GM12873 (cell line): ENCODE data around the gene TFDP2.

Experiments
- TF ChIP-seq, protein P1 (sequence below): IDR thresholded peaks from 2 replicates; pipeline ENCODE4 v1.5.1; 2012; ENCODE audit warnings: low read depth, mild to moderate bottlenecking, moderate library complexity, low read length, control low read depth; ENCODE audit not compliant: insufficient read depth; ENCODE audit errors: missing control alignments

The TFDP2 gene

DNA sequence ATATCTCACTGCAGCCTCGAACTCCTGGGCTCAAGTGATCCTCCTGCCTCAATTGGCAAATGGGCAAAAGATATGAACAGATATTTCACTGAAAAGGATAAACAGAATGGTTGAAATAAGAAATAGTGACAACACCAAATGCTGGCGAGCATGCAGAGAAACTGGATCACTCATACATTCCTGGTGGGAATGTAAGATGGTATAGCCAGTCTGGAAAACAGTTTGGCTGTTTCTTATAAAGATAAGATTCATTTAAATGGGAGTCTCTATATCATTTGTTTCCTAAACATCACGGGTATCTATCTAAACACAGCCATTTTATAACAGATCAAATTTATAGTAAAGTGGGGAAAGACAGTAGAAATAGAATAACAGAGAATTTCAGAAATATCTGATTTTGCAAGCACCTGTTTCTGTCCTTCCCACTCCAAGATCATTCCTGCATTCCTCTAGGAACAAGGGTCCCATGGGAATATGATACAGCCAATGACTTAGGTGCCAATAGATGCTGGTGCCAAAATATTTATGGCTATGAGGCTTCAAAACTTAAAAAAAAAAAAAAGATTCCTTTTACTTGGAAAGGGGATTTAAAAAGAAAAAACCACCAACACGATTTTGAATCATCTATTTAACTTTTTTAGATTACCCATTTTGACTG is 9.9 kb upstream of the TFDP2 start:
- TF ChIP-seq, protein P1, sequence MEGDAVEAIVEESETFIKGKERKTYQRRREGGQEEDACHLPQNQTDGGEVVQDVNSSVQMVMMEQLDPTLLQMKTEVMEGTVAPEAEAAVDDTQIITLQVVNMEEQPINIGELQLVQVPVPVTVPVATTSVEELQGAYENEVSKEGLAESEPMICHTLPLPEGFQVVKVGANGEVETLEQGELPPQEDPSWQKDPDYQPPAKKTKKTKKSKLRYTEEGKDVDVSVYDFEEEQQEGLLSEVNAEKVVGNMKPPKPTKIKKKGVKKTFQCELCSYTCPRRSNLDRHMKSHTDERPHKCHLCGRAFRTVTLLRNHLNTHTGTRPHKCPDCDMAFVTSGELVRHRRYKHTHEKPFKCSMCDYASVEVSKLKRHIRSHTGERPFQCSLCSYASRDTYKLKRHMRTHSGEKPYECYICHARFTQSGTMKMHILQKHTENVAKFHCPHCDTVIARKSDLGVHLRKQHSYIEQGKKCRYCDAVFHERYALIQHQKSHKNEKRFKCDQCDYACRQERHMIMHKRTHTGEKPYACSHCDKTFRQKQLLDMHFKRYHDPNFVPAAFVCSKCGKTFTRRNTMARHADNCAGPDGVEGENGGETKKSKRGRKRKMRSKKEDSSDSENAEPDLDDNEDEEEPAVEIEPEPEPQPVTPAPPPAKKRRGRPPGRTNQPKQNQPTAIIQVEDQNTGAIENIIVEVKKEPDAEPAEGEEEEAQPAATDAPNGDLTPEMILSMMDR: no peak

DNA sequence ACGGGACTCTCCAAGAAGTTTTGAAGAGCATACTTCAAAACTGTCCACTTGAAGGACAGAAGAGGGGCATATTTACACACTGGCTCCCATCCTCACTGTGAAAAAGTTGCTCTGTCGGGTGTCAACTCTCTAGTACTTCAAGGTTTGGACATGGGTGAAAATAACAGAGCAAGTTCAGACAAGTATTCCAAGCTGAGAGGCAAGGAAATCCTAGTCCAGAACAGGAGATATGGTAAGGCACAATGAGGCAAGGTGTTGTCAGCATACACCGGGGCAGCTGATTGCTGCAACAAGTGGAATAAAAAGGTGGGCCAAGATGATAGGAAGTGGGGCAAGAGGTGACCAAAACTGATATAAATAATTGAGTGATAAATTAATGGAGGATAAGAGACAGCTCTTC is 4.8 kb upstream of the TFDP2 start:
- TF ChIP-seq, protein P1: no peak

DNA sequence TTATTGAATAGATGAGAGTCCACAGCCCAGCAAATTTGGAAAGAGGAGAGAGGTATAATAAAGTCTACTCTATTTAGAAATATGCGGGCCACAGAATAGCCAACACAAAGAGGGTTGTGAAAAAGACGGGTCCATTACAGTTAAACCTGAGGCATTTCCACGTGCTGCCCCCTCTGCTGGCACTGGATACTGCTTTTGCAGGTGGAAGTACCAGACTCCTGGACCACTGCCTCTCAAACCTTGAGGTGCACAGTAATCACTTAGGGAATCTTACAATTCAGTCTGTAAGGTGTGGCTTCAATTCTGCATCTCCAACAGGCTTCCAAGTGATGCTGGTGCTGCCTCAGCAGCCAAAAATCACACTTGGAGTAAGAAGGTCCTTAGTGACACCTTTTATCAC is 3.0 kb upstream of the TFDP2 start:
- TF ChIP-seq, protein P1: peak; percentile 33

DNA sequence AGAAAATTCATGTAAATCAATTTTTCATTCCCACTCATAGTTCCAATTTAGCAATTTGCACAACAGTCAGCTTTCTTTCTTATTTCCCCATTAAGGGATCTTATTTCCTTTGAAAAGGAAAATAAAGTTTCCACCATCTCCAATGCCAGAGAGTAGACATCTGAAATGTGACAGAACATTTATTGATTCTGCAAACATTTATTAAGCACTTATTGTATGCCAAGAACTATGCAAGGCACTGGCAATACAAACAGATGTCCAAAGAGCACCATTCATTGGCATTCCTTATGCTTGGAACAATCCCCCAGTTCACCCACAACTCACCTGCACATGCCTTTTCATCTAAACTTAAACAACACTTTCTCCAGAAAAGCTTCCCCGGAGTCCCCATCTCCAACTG is 2.5 kb upstream of the TFDP2 start:
- TF ChIP-seq, protein P1: no peak

DNA sequence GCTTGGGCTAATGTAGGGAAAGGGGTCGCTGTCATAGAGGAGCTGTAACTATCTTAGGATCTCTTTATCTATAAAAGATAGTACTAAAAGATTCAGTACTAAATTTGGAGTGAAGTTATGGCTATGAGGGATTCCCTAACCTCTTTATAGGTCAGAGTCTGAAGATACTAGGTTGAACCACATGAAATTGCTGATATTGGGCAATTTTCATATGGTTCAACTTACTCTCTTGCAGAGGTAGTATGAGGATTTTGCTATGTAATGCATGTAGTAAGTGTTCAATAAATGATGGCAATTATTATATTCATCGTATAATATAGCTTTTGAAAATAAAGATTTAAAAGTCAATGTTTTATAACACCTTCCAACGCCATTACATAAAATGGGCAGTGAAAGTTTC is 1.9 kb upstream of the TFDP2 start:
- TF ChIP-seq, protein P1: no peak

DNA sequence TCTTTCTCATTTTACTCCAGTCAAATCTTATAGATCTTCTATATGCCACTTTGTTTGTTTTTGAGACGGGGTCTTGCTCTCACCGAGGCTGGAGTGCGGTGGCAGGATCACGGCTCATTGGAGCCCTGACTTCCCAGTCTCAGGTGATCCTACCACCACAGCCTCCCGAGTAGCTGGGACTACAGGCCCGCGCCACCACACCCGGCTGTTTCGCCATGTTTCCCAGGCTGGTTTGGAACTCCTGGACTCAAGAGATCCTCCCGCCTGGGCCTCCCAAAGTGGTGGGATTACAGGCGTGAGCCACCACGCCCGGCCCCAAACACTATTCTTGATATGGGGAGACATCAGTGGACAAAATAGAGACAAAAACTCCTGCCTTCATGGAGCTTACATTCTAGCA is 927 bp upstream of the TFDP2 start:
- TF ChIP-seq, protein P1: no peak

DNA sequence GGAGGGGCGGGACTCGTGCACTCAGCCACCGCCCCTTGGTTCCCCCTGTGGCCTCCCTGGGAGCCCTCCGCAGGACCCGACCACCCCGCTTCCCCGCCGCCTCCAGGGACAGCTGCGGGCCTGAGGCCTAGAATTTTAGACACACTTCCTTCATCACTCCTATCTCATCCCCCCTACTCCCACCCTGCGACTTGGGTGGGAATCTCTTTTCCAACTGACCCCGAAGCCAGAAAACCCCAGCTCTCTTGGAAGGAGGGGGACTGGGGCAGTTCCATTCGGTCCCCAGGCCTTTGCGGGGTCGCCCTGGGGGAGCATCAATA is 289 bp upstream of the TFDP2 start:
- TF ChIP-seq, protein P1: no peak
